Measurements from ENCODE around the gene S100PBP.

Gene S100PBP

GRCh38 chr1:32828341-32828740, 10.9 kb downstream of the S100PBP start:
- H3K36me3 Mint-ChIP-seq (ENCODE audit: low read depth): peaks cover 54% of the 10 kb centered on the region
- H3K27ac Mint-ChIP-seq: no peak overlapping the region
- H3K4me3 Mint-ChIP-seq: no peak overlapping the region
- H3K9me3 Mint-ChIP-seq: no peaks in the 10 kb centered on the region
- TF ChIP-seq CTCF (IDR thresholded peaks at IDR 0.05): no peak
- DNase-seq: no peak
- peaks cover 9% of the 10 kb centered on the region for H3K4me1 Mint-ChIP-seq
- no peaks in the 10 kb centered on the region for H3K27me3 Mint-ChIP-seq (ENCODE audit: low read depth, poor library complexity)

GRCh38 chr1:32830092-32830852, 12.8 kb downstream of the S100PBP start:
- Mint-ChIP-seq H3K36me3 (ENCODE audit: low read depth) (peaks cover 53% of the 10 kb centered on the region), H3K9me3 (no peaks in the 10 kb centered on the region), H3K27me3 (ENCODE audit: low read depth, poor library complexity) (no peaks in the 10 kb centered on the region), H3K4me1 (no peaks in the 10 kb centered on the region), H3K27ac (peak overlapping the region; percentile 36), H3K4me3 (no peak overlapping the region)
- TF ChIP-seq CTCF (IDR thresholded peaks at IDR 0.05): no peak
- no peak for DNase-seq

- Mint-ChIP-seq H3K36me3 (ENCODE audit: low read depth) (peaks cover 56% of the 10 kb centered on the region), H3K4me1 (no peaks in the 10 kb centered on the region), H3K27ac (peak overlapping the region; percentile 26), H3K27me3 (ENCODE audit: low read depth, poor library complexity) (no peaks in the 10 kb centered on the region), H3K9me3 (peaks cover 6% of the 10 kb centered on the region), H3K4me3 (no peak overlapping the region)
- no peak for DNase-seq
- TF ChIP-seq CTCF (IDR thresholded peaks at IDR 0.05): no peak
Observed at GRCh38 chr1:32831878-32832277, 14.4 kb downstream of the S100PBP start.

GRCh38 chr1:32848354-32849063, 31.1 kb downstream of the S100PBP start:
- no peak for DNase-seq
- Mint-ChIP-seq H3K27me3 (ENCODE audit: low read depth, poor library complexity) (no peaks in the 10 kb centered on the region), H3K4me1 (no peaks in the 10 kb centered on the region), H3K9me3 (peaks cover 10% of the 10 kb centered on the region), H3K27ac (no peak overlapping the region), H3K4me3 (no peak overlapping the region), H3K36me3 (ENCODE audit: low read depth) (peaks cover 61% of the 10 kb centered on the region)
- TF ChIP-seq CTCF (IDR thresholded peaks at IDR 0.05): no peak

GRCh38 chr1:32855861-32856617, 38.6 kb downstream of the S100PBP start:
- Mint-ChIP-seq H3K27ac (no peak overlapping the region), H3K4me3 (no peak overlapping the region), H3K4me1 (no peaks in the 10 kb centered on the region), H3K9me3 (no peaks in the 10 kb centered on the region), H3K27me3 (ENCODE audit: low read depth, poor library complexity) (no peaks in the 10 kb centered on the region), H3K36me3 (ENCODE audit: low read depth) (peaks cover 57% of the 10 kb centered on the region)
- DNase-seq: no peak
- no peak for TF ChIP-seq CTCF (IDR thresholded peaks at IDR 0.05)

All from nephron progenitor cell (in vitro differentiated cells).